Thoracic aorta (tissue), 2 donors: ENCODE data around the gene PRMT5. TPM values are rescaled to one million over a fixed set of nuclear protein-coding genes. Genes with fewer than 3 reads are reported as not detected.
A peak's percentile ranks its signal among the peaks of the same experiment; 100 is the strongest.
"Not testable (repeated sequence)": the region's sequence is repeated elsewhere in the genome, so short reads cannot be mapped to it uniquely, and the experiment has no call there.

Source experiments
- ATAC-seq: fragments of 150-250 bp; one replicate; pipeline ENCODE4 v1.8.0; 2017; ENCODE audit warnings: low read depth; ENCODE audit not compliant: insufficient number of reproducible peaks, low FRiP score
- DNase-seq: peaks from one replicate; pipeline ENCODE4 v3.0.0-alpha.2; 2020; ENCODE audit warnings: low spot score
- H3K27ac ChIP-seq, 2 donors: fragments of 200-600 bp; sonication (generic); 1 replicate in 1 of 2; 2 replicates in 1 of 2; pipeline ENCODE4 v1.5.1; 2016; ENCODE audit warnings: mild to moderate bottlenecking in 2 of 2, moderate library complexity in 2 of 2
- H3K27me3 ChIP-seq: fragments of 200-600 bp; sonication (generic); replicated peaks from 2 replicates; pipeline ENCODE4 v1.6.0; 2016; ENCODE audit warnings: mild to moderate bottlenecking; ENCODE audit not compliant: insufficient read depth
- H3K36me3 ChIP-seq: fragments of 200-600 bp; sonication (generic); one replicate; pipeline ENCODE4 v1.5.1; 2016
- H3K4me1 ChIP-seq, 2 donors: fragments of 200-600 bp; sonication (generic); 1 replicate in 1 of 2; 2 replicates in 1 of 2; pipeline versions ENCODE4 v1.5.1 to v1.6.0; 2016; ENCODE audit warnings: low read depth in 2 of 2, mild to moderate bottlenecking in 1 of 2; ENCODE audit not compliant: control insufficient read depth in 1 of 2
- H3K4me3 ChIP-seq: fragments of 200-600 bp; sonication (generic); 2 replicates; pipeline ENCODE4 v1.5.1; 2016; ENCODE audit warnings: mild to moderate bottlenecking
- H3K9me3 ChIP-seq: fragments of 200-600 bp; sonication (generic); 2 replicates; pipeline ENCODE4 v1.5.1; 2016
- total RNA-seq, 2 donors: library from RNA; depleted of rRNA; stranded (reverse); fragments of >200 nt; gene quantifications; one replicate each; pipeline versions ENCODE4 v1.1.0 to v1.2.3, GENCODE V29; 2016
- TF ChIP-seq, protein P1 (sequence below): fragments of 200-600 bp; sonication (generic); IDR thresholded peaks from one replicate; pipeline ENCODE4 v1.5.1; 2019; ENCODE audit warnings: antibody characterized with exemption

Gene PRMT5
- total RNA-seq, 2 donors from 2014 or later = 27.8 to 30.5 TPM

DNA sequence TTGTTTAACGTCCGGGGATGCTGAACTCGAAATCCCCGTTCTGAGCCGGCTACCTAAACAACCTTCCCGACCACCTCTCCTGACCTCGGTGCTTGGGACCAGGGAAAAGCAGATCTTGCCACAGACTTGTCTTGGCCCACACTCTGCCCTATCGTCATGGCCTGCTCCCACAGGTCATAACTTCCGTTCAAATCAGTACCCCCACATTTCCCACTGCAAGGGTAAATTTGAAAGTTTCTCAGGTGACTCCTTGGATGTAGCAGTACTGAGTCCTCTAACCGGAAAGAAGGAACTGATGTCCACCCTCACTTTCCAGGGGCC, 9.6 kb downstream of the PRMT5 start:
- peaks cover 23% of the 10 kb centered on the region for H3K36me3 ChIP-seq
- ATAC-seq = peak; percentile 3
- no peaks in the 10 kb centered on the region for H3K9me3 ChIP-seq
- DNase-seq = no peak
- peak overlapping the region; percentile 91 for H3K4me3 ChIP-seq
- H3K27me3 ChIP-seq = no peaks in the 10 kb centered on the region
- TF ChIP-seq, protein P1, sequence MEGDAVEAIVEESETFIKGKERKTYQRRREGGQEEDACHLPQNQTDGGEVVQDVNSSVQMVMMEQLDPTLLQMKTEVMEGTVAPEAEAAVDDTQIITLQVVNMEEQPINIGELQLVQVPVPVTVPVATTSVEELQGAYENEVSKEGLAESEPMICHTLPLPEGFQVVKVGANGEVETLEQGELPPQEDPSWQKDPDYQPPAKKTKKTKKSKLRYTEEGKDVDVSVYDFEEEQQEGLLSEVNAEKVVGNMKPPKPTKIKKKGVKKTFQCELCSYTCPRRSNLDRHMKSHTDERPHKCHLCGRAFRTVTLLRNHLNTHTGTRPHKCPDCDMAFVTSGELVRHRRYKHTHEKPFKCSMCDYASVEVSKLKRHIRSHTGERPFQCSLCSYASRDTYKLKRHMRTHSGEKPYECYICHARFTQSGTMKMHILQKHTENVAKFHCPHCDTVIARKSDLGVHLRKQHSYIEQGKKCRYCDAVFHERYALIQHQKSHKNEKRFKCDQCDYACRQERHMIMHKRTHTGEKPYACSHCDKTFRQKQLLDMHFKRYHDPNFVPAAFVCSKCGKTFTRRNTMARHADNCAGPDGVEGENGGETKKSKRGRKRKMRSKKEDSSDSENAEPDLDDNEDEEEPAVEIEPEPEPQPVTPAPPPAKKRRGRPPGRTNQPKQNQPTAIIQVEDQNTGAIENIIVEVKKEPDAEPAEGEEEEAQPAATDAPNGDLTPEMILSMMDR = no peak
- H3K27ac ChIP-seq = peak overlapping the region; percentile 86 to 96
- peaks cover 16 to 24% of the 10 kb centered on the region in 2 donors for H3K4me1 ChIP-seq

DNA sequence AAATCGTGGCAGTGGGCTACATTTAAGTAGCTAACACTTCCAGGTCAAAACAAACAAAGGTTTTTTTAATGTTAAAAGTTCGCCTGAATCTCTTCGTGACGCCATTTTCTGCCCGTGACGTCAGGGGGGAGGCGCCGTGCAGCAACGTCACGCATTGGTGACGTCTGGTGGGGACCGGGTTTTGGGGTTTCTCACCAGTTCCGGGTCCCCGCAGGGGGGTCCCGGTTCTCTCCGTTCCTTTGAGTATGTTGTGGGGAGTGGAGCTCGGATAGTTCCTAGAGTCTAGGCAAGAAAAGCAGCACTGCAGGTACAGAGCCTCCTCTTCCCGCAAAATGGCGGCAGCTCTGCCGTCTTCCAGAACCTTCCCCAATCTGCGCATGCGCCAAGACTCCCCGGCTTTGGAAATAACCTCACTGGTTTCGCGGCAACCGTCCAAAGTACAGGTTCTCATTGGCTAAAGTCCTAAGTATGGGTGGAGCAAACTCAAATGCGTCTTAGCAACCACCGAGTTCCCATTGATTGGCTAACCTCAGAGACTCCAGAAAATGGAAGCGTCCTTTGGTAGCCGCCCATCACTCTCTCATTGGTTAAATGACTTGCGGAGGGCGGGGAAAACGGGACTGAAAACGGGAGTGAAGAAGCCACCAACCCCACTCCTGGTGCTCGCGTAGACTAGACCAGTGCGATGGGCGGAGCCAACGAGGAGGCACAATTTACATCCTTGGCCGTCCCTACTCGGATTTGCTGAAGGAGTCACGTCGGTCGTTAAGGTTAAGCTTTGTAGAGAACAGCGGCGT, 10.2 kb downstream of the PRMT5 start, which contains the start of gene RBM23:
RBM23 (minus strand) TSS at position 346 of the 797 bp plus-strand sequence.
- Histone ChIP-seq H3K4me3 (peak within 1 kb of the TSS; percentile 91), H3K9me3 (no peaks in the 10 kb centered on the region), H3K27ac (peak within 1 kb of the TSS; percentile 96 to 99), H3K36me3 (peaks cover 18% of the 10 kb centered on the region), H3K4me1 (peaks cover 16 to 24% of the 10 kb centered on the region in 2 donors), H3K27me3 (no peaks in the 10 kb centered on the region)
- ATAC-seq (peak; percentile 99), DNase-seq (peak; percentile 100)
- TF ChIP-seq, protein P1 = no peak

DNA sequence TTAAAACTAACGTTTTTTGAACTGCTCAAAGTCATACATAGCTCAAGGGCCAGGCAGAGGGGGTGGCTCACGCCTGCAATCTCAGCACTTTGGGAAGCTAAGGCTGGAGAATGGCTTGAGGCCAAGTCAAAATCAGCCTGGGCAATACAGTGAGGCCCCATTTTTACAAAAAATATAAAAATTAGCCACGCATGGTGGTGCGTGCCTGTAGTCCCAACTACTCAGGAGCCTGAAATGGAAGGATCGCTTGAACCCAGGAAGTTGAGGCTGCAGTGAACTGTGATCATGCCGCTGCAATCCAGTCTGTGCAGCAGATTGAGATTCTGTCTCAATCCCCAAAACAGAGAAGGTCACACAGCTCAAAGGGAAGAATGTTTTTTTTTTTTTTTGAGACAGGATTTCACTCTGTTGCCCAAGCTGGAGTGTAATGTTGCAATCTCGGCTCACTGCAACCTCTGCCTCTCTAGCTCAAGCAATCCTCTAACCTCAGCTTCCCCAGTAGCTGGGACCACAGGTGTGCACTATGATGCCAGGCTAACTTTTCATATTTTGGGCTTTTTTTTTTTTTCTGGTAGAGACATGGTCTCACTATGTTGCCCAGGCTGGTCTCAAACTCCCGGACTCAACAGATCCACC, 13.2 kb downstream of the PRMT5 start:
- peaks cover 16 to 24% of the 10 kb centered on the region in 2 donors for H3K4me1 ChIP-seq
- H3K9me3 ChIP-seq = no peaks in the 10 kb centered on the region
- H3K27ac ChIP-seq = no peak overlapping the region
- peaks cover 13% of the 10 kb centered on the region for H3K36me3 ChIP-seq
- TF ChIP-seq, protein P1 = no peak
- H3K27me3 ChIP-seq = no peaks in the 10 kb centered on the region
- no peak for DNase-seq
- no peak overlapping the region for H3K4me3 ChIP-seq
- no peak for ATAC-seq

DNA sequence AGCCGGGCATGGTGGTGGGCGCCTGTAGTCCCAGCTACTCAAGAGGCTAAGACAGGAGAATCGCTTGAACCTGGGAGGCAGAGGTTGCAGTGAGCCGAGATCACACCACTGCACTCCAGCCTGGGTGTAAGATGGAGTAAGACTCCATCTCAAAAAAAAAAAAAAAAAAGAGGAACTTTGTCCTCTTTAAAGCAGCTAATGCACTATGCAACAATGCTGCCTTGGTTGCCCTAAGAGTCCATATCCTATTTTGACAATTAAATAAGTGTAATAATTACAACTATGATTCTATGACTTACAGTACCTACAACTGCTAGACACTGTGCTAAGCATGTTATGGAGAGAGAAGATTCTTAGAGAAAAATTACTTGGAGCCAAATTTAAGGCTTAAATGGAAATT, 14.3 kb downstream of the PRMT5 start:
- not testable (repeated sequence) for H3K27me3 ChIP-seq, H3K9me3 ChIP-seq, DNase-seq, ATAC-seq, H3K27ac ChIP-seq, H3K4me3 ChIP-seq, H3K36me3 ChIP-seq
- peaks cover 16 to 24% of the 10 kb centered on the region in 2 donors for H3K4me1 ChIP-seq

DNA sequence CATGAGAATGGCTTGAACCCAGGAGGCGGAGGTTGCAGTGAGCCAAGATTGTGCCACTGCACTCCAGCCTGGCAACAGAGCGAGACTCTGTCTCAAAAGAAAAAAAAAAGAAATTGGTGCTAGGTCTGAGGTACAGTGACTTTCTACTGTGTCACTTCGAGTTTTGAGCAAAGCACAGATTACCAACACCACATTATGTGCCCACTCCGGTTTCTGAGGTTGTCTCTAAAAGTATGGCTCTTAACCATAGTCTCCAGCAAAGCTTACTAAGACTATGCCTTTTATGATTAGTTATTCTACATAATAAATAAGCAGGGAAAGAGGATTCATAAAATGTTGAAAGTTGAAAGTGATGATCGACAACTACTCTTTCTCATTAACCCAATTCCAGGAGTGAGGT, 18.3 kb downstream of the PRMT5 start:
- H3K4me3 ChIP-seq = no peak overlapping the region
- TF ChIP-seq, protein P1 = no peak
- H3K9me3 ChIP-seq = no peaks in the 10 kb centered on the region
- H3K4me1 ChIP-seq = peaks cover 0 to 2% of the 10 kb centered on the region in 2 donors
- DNase-seq (no peak), ATAC-seq (no peak)
- H3K27ac ChIP-seq = no peak overlapping the region
- H3K27me3 ChIP-seq = no peaks in the 10 kb centered on the region
- H3K36me3 ChIP-seq = peaks cover 38% of the 10 kb centered on the region
